ENCODE measurements around the gene CD22. TPM values are rescaled to one million over a fixed set of nuclear protein-coding genes. Genes with fewer than 3 reads are reported as not detected.
"Not testable (repeated sequence)": the region's sequence is repeated elsewhere in the genome, so short reads cannot be mapped to it uniquely, and the experiment has no call there.

CD22 gene
- total RNA-seq, 4 donors from 2014 or later, result 2.7 to 5.6 (median 4.9) TPM

- ATAC-seq, result no peak
- TF ChIP-seq POLR2AphosphoS5 (IDR thresholded peaks at IDR 0.05), result no peak
- no peak for TF ChIP-seq CTCF (IDR thresholded peaks at IDR 0.05)
- no peak for TF ChIP-seq EP300 (IDR thresholded peaks at IDR 0.05)
- TF ChIP-seq POLR2A (IDR thresholded peaks at IDR 0.05), result no peak
- Histone ChIP-seq H3K4me3 (no peak overlapping the region), H3K27me3 (peaks cover 24% of the 10 kb centered on the region), H3K9me3 (peaks cover 0 to 5% (median 0%) of the 10 kb centered on the region in 3 donors), H3K27ac (no peak overlapping the region), H3K4me1 (no peaks in the 10 kb centered on the region), H3K36me3 (no peaks in the 10 kb centered on the region)
- 86 to 100% methylated on average over 2 to 3 of the region's 3 CpGs for WGBS, 2 donors (ENCODE audit: low coverage in 1 of 2)
Observed at GRCh38 chr19:35378356-35378755, 49.4 kb downstream of the CD22 start.

DNA sequence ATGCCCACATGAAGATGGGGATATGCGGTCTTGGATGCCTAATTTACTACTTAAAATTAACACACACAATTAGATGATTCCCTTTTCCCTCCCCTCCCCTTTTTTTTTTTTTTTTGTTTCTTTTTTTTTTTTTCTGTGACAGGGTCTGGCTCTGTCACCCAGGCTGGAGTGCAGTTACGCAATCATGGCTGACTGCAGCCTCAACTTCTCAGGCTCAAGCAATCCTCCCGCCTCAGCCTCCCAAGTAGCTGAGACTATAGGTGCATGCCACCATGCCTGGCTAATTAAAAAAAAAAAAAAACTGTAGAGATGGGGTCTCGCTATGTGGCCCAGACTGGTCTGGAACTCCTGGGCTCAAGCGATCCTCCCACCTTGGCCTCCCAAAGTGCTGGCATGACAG, 50.6 kb downstream of the CD22 start:
- ATAC-seq, result not testable (repeated sequence)
- 90 to 95% methylated on average over 2 to 5 of the region's 5 CpGs for WGBS, 2 donors (ENCODE audit: low coverage in 1 of 2)

DNA sequence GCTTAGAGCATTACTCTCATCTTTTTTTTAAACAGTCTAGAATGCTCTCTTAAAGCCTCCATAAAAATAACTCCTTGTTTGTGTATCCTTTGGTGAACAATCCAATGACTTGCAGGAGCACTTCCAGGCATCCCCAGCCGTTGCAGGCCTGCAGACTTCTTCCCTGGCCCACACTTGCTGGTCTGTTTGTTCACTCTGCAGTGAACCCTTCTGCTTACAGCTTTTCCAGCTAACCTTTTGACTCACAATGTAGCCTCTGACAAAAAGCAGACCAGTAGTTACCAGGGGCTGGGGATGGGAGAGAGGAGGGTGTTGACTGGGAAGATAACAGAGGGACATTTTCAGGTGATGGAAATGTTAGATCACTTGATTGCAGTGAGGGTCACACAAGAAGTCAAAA, 51.0 kb downstream of the CD22 start:
- Histone ChIP-seq H3K27me3 (peaks cover 37% of the 10 kb centered on the region), H3K36me3 (no peaks in the 10 kb centered on the region), H3K4me1 (no peaks in the 10 kb centered on the region), H3K9me3 (peaks cover 0 to 5% (median 0%) of the 10 kb centered on the region in 3 donors), H3K4me3 (no peak overlapping the region), H3K27ac (no peak overlapping the region)
- WGBS, 2 donors (ENCODE audit: low coverage in 1 of 2), result 0 to 18% methylated on average over 1 of the region's 1 CpG
- no peak for ATAC-seq
- TF ChIP-seq POLR2A (IDR thresholded peaks at IDR 0.05), result no peak
- no peak for TF ChIP-seq CTCF (IDR thresholded peaks at IDR 0.05)
- TF ChIP-seq EP300 (IDR thresholded peaks at IDR 0.05), result no peak
- TF ChIP-seq POLR2AphosphoS5 (IDR thresholded peaks at IDR 0.05), result no peak

More for the DNA sequence above, 50.6 kb downstream of the CD22 start:
- H3K4me1 ChIP-seq, H3K4me3 ChIP-seq, H3K27ac ChIP-seq, H3K9me3 ChIP-seq, H3K36me3 ChIP-seq: not testable (repeated sequence)
- peaks cover 33% of the 10 kb centered on the region for H3K27me3 ChIP-seq

- peaks cover 41% of the 10 kb centered on the region for H3K27me3 ChIP-seq
- H3K9me3 ChIP-seq, result peaks cover 0 to 5% (median 0%) of the 10 kb centered on the region in 3 donors
- H3K27ac ChIP-seq, result no peak overlapping the region
- WGBS, 2 donors (ENCODE audit: low coverage in 1 of 2), result 52 to 54% methylated on average over 8 to 9 of the region's 9 CpGs
- ATAC-seq, result no peak
- H3K4me1 ChIP-seq, result no peaks in the 10 kb centered on the region
- TF ChIP-seq POLR2A (IDR thresholded peaks at IDR 0.05) (no peak), EP300 (IDR thresholded peaks at IDR 0.05) (no peak), POLR2AphosphoS5 (IDR thresholded peaks at IDR 0.05) (no peak), CTCF (IDR thresholded peaks at IDR 0.05) (no peak)
- H3K36me3 ChIP-seq, result no peaks in the 10 kb centered on the region
- H3K4me3 ChIP-seq, result no peak overlapping the region
Observed at GRCh38 chr19:35380450-35381124, 51.6 kb downstream of the CD22 start.

DNA sequence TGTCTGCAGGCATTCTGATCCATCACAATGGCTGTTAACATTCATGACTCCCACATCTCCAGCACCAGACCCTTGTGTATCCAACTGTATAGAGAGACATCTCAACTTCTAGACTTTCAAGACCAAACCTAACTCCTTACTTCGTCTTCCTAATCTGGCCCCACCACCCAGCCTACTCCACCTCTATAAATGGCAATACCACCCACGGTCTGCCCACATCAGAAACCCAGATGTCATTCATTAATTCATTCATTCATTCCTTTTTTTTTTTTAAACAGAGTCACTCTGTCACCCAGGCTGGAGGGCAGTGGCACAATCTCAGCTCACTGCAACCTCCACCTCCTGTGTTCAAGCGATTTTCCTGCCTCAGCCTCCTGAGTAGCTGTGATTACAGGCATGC, 52.3 kb downstream of the CD22 start:
- 67 to 75% methylated on average over 2 to 3 of the region's 3 CpGs for WGBS, 2 donors (ENCODE audit: low coverage in 1 of 2)
- Histone ChIP-seq H3K27ac (no peak overlapping the region), H3K36me3 (no peaks in the 10 kb centered on the region), H3K4me1 (no peaks in the 10 kb centered on the region), H3K4me3 (no peak overlapping the region), H3K9me3 (peaks cover 0 to 5% (median 0%) of the 10 kb centered on the region in 3 donors), H3K27me3 (peaks cover 42% of the 10 kb centered on the region)
- no peak for ATAC-seq
- TF ChIP-seq POLR2AphosphoS5 (IDR thresholded peaks at IDR 0.05), result no peak
- TF ChIP-seq POLR2A (IDR thresholded peaks at IDR 0.05), result no peak
- TF ChIP-seq CTCF (IDR thresholded peaks at IDR 0.05), result no peak
- no peak for TF ChIP-seq EP300 (IDR thresholded peaks at IDR 0.05)

Data from gastroesophageal sphincter (tissue), 4 donors.